HepG2 (cell line): ENCODE results near the gene CYBC1. TPM values are rescaled to one million over a fixed set of nuclear protein-coding genes. Genes with fewer than 3 reads are reported as not detected.

Source experiments
- AKNA ChIP-seq: sonication (generic); formaldehyde crosslinking; IDR thresholded peaks from 2 replicates; pipeline ENCODE4 v1.4.0; 2020; ENCODE audit warnings: missing genetic modification reagents, borderline replicate concordance
- ATF4 ChIP-seq, 2 experiments: fragments of 450-650 bp in 1 of 2; sonication (generic) in 1 of 2; formaldehyde crosslinking; IDR thresholded peaks; 2 replicates each; pipeline versions ENCODE4 v1.5.0 to v1.8.0; 2020 to 2022; ENCODE audit warnings: mild to moderate bottlenecking in 1 of 2, missing genetic modification reagents in 1 of 2
- BCL6 ChIP-seq: IDR thresholded peaks from 2 replicates; pipeline ENCODE4 v1.6.1; 2016; ENCODE audit warnings: missing genetic modification reagents, missing compliant biosample characterization
- KDM2A ChIP-seq: sonication (generic); formaldehyde crosslinking; IDR thresholded peaks from 2 replicates; pipeline ENCODE4 v1.4.0; 2020; ENCODE audit warnings: low read depth, missing genetic modification reagents, borderline replicate concordance
- MEIS2 ChIP-seq: sonication (generic); formaldehyde crosslinking; IDR thresholded peaks from 2 replicates; pipeline ENCODE4 v1.9.0; 2021; ENCODE audit warnings: mild to moderate bottlenecking, missing genetic modification reagents
- MXD4 ChIP-seq: IDR thresholded peaks from 2 replicates; pipeline ENCODE4 v1.6.1; 2016; ENCODE audit warnings: mild to moderate bottlenecking, missing biosample characterization, missing genetic modification reagents
- SP140L ChIP-seq: sonication (generic); formaldehyde crosslinking; IDR thresholded peaks from 2 replicates; pipeline ENCODE4 v1.4.0; 2020; ENCODE audit warnings: missing genetic modification reagents, borderline replicate concordance
- ZFYVE20 ChIP-seq: sonication (generic); formaldehyde crosslinking; IDR thresholded peaks from 2 replicates; pipeline ENCODE4 v1.8.0; 2023; ENCODE audit warnings: low read depth, mild to moderate bottlenecking, moderate library complexity, missing genetic modification reagents, borderline replicate concordance
- ZNF280D ChIP-seq: sonication (generic); formaldehyde crosslinking; IDR thresholded peaks from 2 replicates; pipeline ENCODE4 v1.5.1; 2020; ENCODE audit warnings: mild to moderate bottlenecking, missing genetic modification reagents
- ZNF343 ChIP-seq: sonication (generic); formaldehyde crosslinking; IDR thresholded peaks from 2 replicates; pipeline ENCODE4 v1.4.0; 2020; ENCODE audit warnings: mild to moderate bottlenecking, missing genetic modification reagents
- ZNF652 ChIP-seq: IDR thresholded peaks from 2 replicates; pipeline ENCODE4 v1.6.1; 2016; ENCODE audit warnings: low read depth, borderline replicate concordance
- ZNF710 ChIP-seq: sonication (generic); formaldehyde crosslinking; IDR thresholded peaks from 2 replicates; pipeline ENCODE4 v1.5.0; 2020; ENCODE audit warnings: mild to moderate bottlenecking, missing genetic modification reagents, borderline replicate concordance
- ZNF746 ChIP-seq: sonication (generic); formaldehyde crosslinking; IDR thresholded peaks from 2 replicates; pipeline ENCODE4 v1.8.0; 2022; ENCODE audit warnings: mild to moderate bottlenecking, missing genetic modification reagents
- polyA plus RNA-seq, 8 experiments: library from polyadenylated mRNA; depleted of rRNA in 3 of 8; stranded (reverse) in 7 of 8; unstranded in 1 of 8; fragments of >200 nt; fragmentation: Illumina TruSeq in 4 of 8; extraction: Trizol in 4 of 8; gene quantifications; 2 replicates each; pipeline versions ENCODE4 v1.2.1 to v1.2.3, GENCODE V29; 2011 to 2016; ENCODE audit warnings: low read depth in 4 of 8, missing spikeins in 1 of 8, mixed read lengths in 1 of 8; ENCODE audit not compliant: insufficient read depth in 1 of 8
- total RNA-seq, 5 experiments: library from RNA; depleted of rRNA; stranded (reverse); fragments of >200 nt; fragmentation: Illumina TruSeq; extraction: Trizol; gene quantifications; 2 replicates each; pipeline ENCODE4 v1.2.3, GENCODE V29; 2016; ENCODE audit warnings: low read depth in 1 of 5

The CYBC1 gene
- total and polyA plus RNA-seq, 2 of the 13 experiments (the other 11 are each of a cell fraction or from before 2014, with no cell fraction given), result 43.4 to 44.1 TPM

GRCh38 chr17:82458179-82458884 lies 7.8 kb upstream of the CYBC1 start, which contains the start of gene NARF (continued):
- no peak for TF ChIP-seq ZNF280D (CRISPR knock-in tag)
- no peak for TF ChIP-seq ZFYVE20 (CRISPR knock-in tag)
- TF ChIP-seq MEIS2 (CRISPR knock-in tag), result peak; percentile 83
- no peak for TF ChIP-seq ZNF652
- 0 out of 2 replicates have a peak, but pooled peaks have one; percentile 10 for TF ChIP-seq BCL6
- no peak; the same call in 1 of the 2 replicates for TF ChIP-seq ZNF746 (CRISPR knock-in tag)
- TF ChIP-seq SP140L (CRISPR knock-in tag), result no peak
- peak; percentile 82 for TF ChIP-seq KDM2A (CRISPR knock-in tag)
- peak; percentile 92 for TF ChIP-seq MXD4 (CRISPR knock-in tag)
- no peak for TF ChIP-seq AKNA (CRISPR knock-in tag)
- peak in 1 of 2 experiments; percentile 47; a peak in 2 of 4 replicates for TF ChIP-seq ATF4 (CRISPR knock-in tag; IDR thresholded peaks at IDR 0.05)
- TF ChIP-seq ZNF343, result peak; percentile 99
- TF ChIP-seq ZNF710 (CRISPR knock-in tag), result peak; percentile 90
